Dendritic cell treated with granulocyte-macrophage colony-stimulating factor and Interleukin-4, amounts not matched to agents 40 ng/mL and 50 ng/mL, for 4 days (primary cell): ENCODE data around the gene MYL6.

Source experiments
- H3K27ac Mint-ChIP-seq: one replicate; pipeline ENCODE4 v1.8.0; 2022; ENCODE audit warnings: mild to moderate bottlenecking, mixed read lengths
- H3K27me3 Mint-ChIP-seq: one replicate; pipeline ENCODE4 v1.8.0; 2022; ENCODE audit warnings: mild to moderate bottlenecking, mixed read lengths
- H3K36me3 Mint-ChIP-seq: one replicate; pipeline ENCODE4 v1.8.0; 2022; ENCODE audit warnings: low read depth, mixed read lengths
- H3K4me1 Mint-ChIP-seq: one replicate; pipeline ENCODE4 v1.8.0; 2022; ENCODE audit warnings: low read depth, mixed read lengths
- H3K4me3 Mint-ChIP-seq: one replicate; pipeline ENCODE4 v1.8.0; 2022; ENCODE audit warnings: mild to moderate bottlenecking, moderate library complexity, mixed read lengths
- H3K9me3 Mint-ChIP-seq: one replicate; pipeline ENCODE4 v1.8.0; 2022; ENCODE audit warnings: mixed read lengths
- intact Hi-C: fragments of 100-400 bp; cut with micrococcal nuclease; formaldehyde crosslinking; loops from one replicate; pipeline ENCODE4 v1.15.0; 2022

The MYL6 gene

DNA sequence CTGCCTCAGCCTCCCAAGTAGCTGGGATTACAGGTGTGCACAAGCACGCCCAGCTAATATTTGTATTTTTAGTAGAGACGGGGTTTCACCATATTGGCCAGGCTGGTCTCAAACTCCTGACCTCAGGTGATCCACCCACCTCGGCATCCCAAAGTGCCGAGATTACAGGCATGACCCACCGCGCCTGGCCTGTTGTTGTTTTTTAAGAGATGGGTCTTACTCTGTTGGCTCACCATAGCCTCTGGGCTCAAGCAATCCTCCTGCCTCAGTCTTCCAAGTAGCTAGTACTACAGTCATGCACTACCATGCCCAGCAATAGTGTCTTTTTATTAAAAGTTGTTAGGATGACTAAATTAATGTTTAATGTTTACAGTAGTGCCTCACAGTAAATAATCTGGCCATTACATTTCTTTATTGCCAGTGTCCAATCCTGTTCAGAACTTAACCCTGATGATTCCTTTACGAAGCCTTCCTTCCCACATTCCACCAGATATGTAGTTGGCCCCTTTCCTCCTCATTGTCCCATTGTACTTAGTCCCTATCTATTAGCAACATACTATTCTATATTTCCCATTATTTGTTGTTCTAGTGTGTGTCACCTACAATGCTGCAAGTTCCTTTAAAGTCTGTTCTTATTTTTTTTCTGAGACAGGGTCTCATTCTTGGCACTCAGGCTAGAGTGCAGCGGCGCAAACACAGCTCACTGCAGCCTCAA is 39.9 kb downstream of the MYL6 start:
- intact Hi-C loops: no loop called here
- H3K9me3 Mint-ChIP-seq: no peaks in the 10 kb centered on the region
- H3K4me3 Mint-ChIP-seq: no peak overlapping the region
- H3K36me3 Mint-ChIP-seq: no peaks in the 10 kb centered on the region
- no peak overlapping the region for H3K27ac Mint-ChIP-seq
- H3K4me1 Mint-ChIP-seq: peaks cover 6% of the 10 kb centered on the region
- no peaks in the 10 kb centered on the region for H3K27me3 Mint-ChIP-seq

DNA sequence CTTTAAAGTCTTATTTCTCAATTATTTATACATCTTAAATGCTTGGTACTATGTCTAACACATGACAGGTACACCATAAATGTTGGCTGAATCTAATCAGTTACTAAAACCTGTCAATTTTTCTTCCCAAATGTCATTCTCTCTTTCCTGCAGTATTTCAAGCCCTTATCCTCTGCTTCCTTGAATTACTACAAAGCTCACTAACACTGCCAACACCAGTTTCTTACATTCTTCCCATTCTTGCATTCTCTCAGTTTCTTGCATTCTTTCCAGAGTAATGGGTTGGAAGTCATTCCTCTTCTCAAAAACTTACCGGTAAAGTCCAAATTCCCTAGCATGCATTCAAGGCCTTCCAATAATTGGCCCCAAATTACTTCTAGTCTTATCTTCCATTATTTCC is 40.7 kb downstream of the MYL6 start:
- Mint-ChIP-seq H3K27me3 (no peaks in the 10 kb centered on the region), H3K4me3 (no peak overlapping the region), H3K4me1 (no peaks in the 10 kb centered on the region), H3K27ac (no peak overlapping the region), H3K36me3 (no peaks in the 10 kb centered on the region), H3K9me3 (no peaks in the 10 kb centered on the region)
- intact Hi-C loops: no loop called here

DNA sequence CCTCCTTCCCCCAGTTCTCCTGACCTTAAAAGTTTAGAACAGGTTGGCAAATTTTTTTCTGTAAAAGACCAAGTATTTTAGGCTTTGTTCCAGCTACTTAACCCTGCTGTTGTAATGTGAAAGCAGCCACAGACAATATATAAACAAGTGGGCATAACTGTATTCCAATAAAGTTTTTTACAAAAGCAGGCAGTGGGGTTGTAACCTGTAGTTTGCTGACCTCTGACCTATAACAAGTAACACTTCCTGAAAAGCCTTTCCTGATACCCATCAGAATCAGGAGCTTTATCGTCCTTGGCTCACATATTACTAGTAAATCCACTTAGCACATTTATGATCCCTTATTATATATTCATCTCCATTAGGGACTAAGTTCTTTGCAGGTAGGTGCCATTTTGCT is 44.2 kb downstream of the MYL6 start:
- no peaks in the 10 kb centered on the region for H3K9me3 Mint-ChIP-seq
- no peak overlapping the region for H3K27ac Mint-ChIP-seq
- H3K27me3 Mint-ChIP-seq: no peaks in the 10 kb centered on the region
- peaks cover 10% of the 10 kb centered on the region for H3K4me1 Mint-ChIP-seq
- H3K36me3 Mint-ChIP-seq: peaks cover 35% of the 10 kb centered on the region
- H3K4me3 Mint-ChIP-seq: no peak overlapping the region
- intact Hi-C loops: no loop called here

DNA sequence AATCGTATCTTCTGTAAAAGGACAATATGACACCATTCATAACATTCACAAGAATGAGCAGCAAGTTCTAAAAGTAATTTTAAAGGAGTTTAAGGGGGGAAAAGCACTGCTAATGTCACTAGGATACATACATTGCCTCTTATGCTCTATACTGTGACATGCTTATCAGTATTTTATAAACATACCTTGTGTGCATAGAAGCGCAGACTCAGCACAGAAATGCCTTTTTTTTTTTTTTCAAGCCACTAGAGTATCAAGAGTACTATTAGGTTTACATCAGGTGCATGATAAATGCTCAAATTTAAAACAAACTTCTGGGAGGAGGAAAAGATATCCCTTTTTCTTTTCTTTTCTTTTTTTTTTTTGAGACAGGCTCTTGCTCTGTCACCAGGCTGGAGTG is 44.7 kb downstream of the MYL6 start:
- no peaks in the 10 kb centered on the region for H3K27me3 Mint-ChIP-seq
- H3K27ac Mint-ChIP-seq: no peak overlapping the region
- no peaks in the 10 kb centered on the region for H3K9me3 Mint-ChIP-seq
- H3K36me3 Mint-ChIP-seq: peaks cover 40% of the 10 kb centered on the region
- intact Hi-C loops: no loop called here
- H3K4me3 Mint-ChIP-seq: no peak overlapping the region
- peaks cover 10% of the 10 kb centered on the region for H3K4me1 Mint-ChIP-seq

DNA sequence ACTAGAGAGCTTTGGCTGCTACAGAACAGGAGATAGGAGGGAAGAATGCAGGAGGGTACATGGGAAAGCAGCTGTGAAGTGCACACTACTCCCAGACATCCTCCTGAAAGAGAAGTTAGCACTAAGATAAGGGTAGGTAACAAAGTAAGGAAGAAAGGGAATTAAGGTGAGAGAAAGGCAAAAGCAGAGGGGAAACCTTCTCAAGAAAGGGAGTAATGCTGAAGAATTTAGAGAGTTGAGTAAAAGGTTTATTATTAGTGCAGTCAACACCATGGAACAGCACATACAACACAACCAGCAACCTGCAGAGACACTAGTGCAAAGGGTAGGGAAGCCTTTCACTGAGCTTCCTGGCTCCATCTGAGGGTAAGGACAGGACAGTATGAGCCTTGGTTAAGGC is 46.1 kb downstream of the MYL6 start:
- intact Hi-C loops: no loop called here
- Mint-ChIP-seq H3K4me3 (no peak overlapping the region), H3K36me3 (peaks cover 54% of the 10 kb centered on the region), H3K27ac (no peak overlapping the region), H3K9me3 (no peaks in the 10 kb centered on the region), H3K4me1 (peaks cover 10% of the 10 kb centered on the region), H3K27me3 (no peaks in the 10 kb centered on the region)

DNA sequence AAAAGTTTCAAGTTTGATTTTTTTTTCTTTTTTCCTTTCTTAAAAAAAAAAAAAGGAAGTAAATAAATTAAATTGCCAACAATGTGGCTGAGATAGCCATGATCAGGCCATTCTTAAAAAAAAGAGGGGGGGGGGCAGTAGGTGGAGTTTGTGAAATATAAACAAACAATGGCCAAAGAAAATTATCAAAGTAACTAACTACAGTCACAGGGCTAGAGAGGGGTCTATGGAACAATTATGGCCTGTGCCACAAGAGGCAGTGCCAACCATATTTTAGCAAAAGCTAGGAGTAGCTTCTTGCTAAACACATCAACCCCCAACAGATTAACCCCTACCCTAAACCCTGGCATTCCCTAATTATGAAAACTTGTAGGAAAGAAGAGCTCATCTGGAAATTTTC is 47.3 kb downstream of the MYL6 start:
- Mint-ChIP-seq H3K9me3 (no peaks in the 10 kb centered on the region), H3K27me3 (no peaks in the 10 kb centered on the region), H3K4me3 (no peak overlapping the region), H3K4me1 (peaks cover 10% of the 10 kb centered on the region), H3K36me3 (peaks cover 66% of the 10 kb centered on the region), H3K27ac (no peak overlapping the region)
- intact Hi-C loops: no loop called here

DNA sequence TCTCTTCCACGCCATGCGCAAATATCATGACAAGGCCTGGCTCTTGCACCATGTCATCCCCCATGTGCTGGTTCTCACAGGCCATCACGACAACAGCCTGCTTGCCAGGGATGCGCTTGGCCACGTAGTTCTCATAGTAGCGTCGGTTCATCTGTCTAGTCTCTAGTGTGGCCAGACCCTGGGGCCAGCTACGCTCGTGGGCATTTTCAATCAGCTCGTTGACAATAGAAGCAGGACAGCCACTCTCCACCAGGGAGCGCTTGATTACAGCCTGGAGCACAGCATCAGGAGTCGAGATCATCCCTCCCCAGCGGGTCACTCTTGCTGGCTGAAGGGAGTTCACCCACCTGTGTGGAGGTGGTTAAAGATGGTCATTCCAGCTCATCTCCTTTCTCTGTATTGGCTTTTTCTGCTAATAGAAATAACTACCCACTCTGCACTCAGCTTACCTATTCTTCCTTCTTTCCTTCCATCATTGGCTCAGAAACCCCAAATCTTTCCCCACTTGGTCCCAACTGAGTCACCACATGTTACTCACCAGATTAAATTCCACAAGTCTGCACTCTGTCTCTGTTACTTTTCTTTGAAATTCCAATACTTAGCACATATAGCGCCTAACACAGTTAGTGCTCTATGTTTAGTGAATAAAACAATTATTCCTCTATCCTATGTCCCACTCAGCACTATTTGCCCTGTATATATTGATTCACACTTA is 48.5 kb downstream of the MYL6 start:
- no peaks in the 10 kb centered on the region for H3K9me3 Mint-ChIP-seq
- no peak overlapping the region for H3K27ac Mint-ChIP-seq
- peaks cover 10% of the 10 kb centered on the region for H3K4me1 Mint-ChIP-seq
- no peaks in the 10 kb centered on the region for H3K27me3 Mint-ChIP-seq
- peaks cover 78% of the 10 kb centered on the region for H3K36me3 Mint-ChIP-seq
- H3K4me3 Mint-ChIP-seq: no peak overlapping the region
- intact Hi-C loops: loop anchor here (2.0 kb wide), 1 partner anchor 16 kb away; no protein-coding TSS in a partner anchor

DNA sequence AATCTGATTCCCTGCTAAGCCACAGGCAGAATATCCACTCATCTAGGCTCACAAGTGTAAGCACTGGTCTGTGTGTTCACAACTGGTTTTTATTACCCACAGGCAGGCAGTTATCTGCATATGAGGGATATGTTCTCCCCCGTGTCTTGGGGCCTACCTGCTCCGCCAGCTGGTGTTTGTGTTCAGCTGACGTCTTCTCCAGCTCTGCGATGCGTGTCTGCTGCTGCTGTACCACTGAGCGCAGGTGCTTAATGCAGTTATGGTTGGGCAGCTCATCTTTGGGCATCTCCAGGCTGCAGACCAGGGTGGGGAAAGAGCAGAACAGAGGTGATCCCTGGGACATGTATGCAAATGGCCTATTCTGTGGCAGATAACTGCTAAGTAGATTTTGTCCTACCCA is 49.8 kb downstream of the MYL6 start:
- no peak overlapping the region for H3K27ac Mint-ChIP-seq
- H3K36me3 Mint-ChIP-seq: peaks cover 92% of the 10 kb centered on the region
- H3K9me3 Mint-ChIP-seq: no peaks in the 10 kb centered on the region
- no peaks in the 10 kb centered on the region for H3K27me3 Mint-ChIP-seq
- H3K4me3 Mint-ChIP-seq: no peak overlapping the region
- intact Hi-C loops: no loop called here
- H3K4me1 Mint-ChIP-seq: peaks cover 10% of the 10 kb centered on the region
